CD4-positive, alpha-beta T cell treated with Interleukin-1 beta for 1 hour (primary cell): ENCODE results near the gene NFATC1.
A peak's percentile ranks its signal among the peaks of the same experiment; 100 is the strongest.

Experiments
- DNase-seq, 2 donors: peaks; one replicate each; pipeline ENCODE4 v3.0.0-alpha.2; 2020 to 2022

Gene NFATC1

GRCh38 chr18:79511271-79511670 lies 115.5 kb downstream of the NFATC1 start:
- DNase-seq: no peak

- no peak for DNase-seq
Observed at GRCh38 chr18:79511671-79512301, 116.1 kb downstream of the NFATC1 start.

DNA sequence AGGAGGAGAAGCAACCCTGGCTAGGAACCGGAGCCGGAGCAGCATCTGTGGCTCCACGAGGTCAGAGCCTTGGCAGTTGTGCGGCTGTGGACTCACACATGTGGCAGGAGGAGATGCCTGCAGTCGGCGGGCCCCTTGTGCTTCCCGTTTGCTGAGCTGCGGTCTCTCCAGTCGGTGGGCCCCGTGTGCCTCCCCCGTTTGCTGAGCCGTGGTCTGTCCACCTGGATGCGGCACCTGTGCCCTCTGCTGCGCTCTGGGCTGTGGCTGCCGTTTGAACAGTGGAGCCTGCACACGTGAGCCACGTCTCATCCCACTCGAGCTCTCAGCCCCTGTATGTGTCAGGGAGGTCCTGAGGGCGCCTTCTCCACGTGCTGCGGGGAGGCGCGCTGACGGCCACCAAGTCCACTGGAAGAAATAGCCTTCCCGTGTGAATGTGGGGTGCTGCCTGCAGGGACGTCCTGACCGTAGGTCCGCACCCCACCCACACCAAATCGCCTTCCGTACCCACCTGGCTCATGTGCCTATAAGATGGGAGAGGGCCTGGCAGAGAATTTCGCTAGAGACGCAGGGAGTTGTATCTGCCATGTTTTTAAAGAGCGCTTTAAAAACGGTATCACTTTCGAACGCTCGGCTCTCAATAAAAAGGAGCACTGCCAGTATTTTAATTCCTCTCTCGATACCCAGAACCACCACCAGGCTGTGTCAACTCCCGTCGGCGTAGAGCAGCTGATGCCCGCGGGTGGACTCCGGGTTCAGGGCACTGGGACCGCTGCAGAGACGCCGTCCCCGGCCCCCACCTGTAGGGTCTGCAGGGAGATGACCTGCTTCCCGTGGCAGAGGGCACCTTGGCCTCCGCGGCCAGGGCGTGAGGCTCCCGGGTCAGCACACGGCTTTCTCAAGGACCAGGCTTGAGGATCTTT lies 117.0 kb downstream of the NFATC1 start:
- no peak for DNase-seq

DNA sequence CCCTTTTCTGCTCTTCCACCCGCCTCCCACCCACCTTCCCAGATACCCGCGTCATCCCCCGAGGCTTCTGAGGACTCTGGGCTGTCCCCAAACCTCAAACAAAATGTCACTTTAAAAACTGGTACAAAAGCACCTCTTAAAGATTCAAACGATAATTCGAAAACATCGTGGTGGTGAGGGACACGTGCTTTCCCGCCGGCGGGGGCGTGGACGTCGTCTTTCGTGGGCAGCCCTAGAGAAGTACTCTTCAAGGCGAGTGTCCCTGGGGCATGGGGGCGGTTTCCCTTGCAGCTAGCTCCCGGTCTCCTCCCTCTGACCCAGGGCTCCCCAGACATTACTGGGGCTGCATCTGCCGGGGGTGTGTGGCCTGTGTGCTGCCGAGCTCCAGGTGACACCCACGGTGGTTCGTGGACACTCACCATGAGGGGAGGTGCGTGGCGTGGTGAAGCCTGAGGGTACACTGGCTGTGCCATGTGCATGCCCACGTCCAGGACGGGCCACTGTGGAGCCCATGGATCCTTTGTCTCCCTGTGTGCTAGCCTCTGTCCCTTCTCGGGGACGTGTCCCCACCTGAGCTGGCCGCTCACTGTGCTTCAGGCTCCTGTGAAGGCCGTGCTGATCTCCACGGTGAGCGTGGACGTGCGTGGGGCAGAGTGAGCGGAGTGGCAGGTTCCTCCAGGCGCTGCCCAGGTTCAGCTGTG lies 117.8 kb downstream of the NFATC1 start:
- no peak for DNase-seq

DNA sequence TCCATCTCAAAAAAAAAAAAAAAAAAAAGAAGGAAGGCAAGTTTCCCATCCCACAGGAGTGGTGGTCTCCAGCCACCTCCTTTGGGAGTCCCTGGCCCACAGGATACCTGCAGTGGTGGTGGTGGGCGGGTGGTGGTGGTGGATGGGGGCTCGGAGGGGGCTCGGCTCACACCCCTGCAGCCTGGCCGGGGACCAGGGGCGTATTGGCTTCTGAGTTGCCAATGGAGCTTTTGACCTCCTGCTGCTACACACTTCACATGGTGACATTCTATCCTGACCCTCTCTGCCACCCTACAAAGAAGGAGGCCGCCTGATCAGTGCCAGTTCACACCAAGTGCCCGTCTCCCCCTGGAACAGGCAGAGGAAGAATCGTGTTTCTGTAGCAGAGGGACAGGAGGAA lies 119.6 kb downstream of the NFATC1 start:
- no peak for DNase-seq

GRCh38 chr18:79515944-79516351 lies 120.2 kb downstream of the NFATC1 start:
- no peak for DNase-seq

DNA sequence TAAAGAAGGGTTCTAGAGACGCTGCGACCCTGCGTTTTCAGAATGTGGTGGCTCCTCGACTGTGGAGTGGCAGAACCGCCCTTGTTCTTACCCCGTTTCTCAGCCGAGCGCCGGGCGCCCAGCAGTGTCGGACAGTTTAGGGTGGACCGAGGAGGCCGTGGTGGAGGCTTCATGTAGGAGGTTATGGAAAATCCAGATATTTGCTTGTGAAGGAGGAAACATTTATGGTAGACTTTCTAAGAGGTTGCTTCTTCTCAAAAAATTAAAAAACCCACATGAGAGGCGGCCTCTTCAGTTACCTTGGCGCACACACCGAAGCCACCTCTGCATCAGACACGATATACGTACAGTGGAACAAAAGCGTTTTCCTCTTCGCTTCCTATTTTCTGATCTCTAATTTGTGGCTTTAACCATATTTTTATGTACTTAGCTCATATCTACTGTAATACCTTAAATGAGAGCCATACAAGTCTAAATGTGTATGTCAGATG lies 120.8 kb downstream of the NFATC1 start:
- peak; percentile 23 to 29 for DNase-seq

GRCh38 chr18:79517341-79517740 lies 121.6 kb downstream of the NFATC1 start:
- DNase-seq: peak in 1 of 2 donors; percentile 43

- no peak for DNase-seq
Observed at GRCh38 chr18:79518028-79518682, 122.4 kb downstream of the NFATC1 start.

- DNase-seq: no peak
Observed at GRCh38 chr18:79518683-79519128, 123.0 kb downstream of the NFATC1 start.

GRCh38 chr18:79519751-79520477 lies 124.2 kb downstream of the NFATC1 start:
- peak; percentile 32 to 48 for DNase-seq

DNA sequence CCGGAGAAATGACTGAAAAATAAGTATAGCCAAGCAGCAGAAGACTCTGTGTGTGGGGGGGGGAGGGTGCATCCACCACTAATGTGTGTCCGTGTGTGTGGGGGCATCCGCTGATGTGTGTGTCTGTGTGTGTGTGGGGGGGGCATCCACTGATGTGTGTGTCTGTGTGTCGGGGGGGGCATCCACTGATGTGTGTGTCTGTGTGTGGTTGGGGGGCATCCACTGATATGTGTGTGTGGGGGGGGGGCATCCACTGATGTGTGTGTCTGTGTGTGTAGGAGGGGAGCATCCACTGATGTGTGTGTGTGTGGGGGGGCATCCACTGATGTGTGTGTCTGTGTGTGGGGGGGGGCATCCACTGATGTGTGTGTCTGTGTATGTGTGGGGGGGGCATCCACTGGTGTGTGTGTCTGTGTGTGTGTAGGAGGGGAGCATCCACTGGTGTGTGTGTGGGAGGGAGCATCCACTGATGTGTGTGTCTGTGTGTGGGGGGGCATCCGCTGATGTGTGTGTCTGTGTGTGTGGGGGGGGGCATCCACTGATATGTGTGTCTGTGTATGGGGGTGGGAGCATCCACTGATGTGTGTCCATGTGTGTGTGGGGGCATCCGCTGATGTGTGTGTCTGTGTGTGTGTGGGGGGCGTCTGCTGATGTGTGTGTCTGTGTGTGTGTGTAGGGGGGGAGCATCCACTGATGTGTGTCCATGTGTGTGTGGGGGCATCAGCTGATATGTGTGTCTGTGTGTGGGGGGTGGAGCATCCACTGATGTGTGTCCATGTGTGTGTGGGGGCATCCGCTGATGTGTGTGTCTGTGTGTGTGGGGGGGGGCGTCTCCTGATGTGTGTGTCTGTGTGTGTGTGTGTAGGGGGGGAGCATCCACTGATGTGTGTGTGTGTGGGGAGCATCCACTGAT lies 125.0 kb downstream of the NFATC1 start:
- no peak for DNase-seq

DNA sequence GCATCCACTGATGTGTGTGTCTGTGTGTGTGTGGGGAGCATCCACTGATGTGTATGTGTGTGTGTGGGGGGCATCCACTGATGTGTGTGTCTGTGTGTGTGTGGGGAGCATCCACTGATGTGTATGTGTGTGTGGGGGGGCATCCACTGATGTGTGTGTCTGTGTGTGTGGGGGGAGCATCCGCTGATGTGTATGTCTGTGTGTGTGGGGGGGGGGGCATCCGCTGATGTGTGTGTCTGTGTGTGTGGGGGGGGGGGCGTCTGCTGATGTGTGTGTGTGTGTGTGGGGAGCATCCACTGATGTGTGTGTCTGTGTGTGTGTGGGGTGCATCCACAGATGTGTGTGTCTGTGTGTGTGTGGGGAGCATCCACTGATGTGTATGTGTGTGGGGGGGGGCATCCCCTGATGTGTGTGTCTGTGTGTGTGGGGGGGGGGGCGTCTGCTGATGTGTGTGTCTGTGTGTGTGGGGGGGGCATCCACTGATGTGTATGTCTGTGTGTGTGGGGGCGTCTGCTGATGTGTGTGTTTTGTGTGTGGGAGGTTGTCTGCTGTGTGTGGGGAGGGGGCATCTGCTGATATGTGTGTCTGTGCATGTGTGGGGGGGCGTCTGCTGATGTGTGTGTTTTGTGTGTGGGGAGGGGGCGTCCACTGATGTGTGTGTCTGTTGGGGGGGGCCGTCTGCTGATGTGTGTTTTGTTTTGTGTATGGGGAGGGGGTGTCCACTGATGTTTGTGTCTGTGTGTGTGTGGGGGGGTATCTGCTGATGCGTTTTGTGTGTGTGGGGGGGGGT lies 125.9 kb downstream of the NFATC1 start:
- no peak for DNase-seq

GRCh38 chr18:79522451-79523205 lies 126.9 kb downstream of the NFATC1 start:
- peak; percentile 63 for DNase-seq

DNA sequence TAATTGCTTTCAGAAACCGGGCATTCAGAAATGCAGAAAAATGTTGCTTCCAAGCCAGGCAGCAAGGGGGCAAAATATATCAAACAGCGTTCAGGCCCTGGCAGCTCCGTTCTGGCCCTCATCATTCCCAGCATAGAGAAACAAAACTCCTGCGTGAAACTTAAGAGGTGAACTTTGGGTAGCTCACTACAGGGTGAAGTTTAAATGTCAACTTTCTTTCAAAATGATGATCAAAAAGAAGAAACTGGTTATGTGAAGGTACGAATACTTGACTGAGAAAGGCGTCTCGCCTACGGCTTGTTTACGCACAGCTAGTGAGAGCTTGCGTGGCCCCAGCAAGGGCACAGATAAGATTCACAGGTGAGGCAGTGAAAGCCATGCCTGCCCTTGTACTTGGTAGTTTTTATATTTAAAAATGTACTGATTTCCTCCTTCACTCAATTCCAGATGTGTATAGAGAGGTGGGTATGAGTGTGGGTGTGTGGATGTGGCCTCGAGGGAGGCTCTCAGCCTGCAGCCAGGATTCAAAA lies 127.5 kb downstream of the NFATC1 start:
- peak; percentile 32 to 54 for DNase-seq

- peak; percentile 76 to 77 for DNase-seq
Observed at GRCh38 chr18:79523736-79524180, 128.0 kb downstream of the NFATC1 start.

DNA sequence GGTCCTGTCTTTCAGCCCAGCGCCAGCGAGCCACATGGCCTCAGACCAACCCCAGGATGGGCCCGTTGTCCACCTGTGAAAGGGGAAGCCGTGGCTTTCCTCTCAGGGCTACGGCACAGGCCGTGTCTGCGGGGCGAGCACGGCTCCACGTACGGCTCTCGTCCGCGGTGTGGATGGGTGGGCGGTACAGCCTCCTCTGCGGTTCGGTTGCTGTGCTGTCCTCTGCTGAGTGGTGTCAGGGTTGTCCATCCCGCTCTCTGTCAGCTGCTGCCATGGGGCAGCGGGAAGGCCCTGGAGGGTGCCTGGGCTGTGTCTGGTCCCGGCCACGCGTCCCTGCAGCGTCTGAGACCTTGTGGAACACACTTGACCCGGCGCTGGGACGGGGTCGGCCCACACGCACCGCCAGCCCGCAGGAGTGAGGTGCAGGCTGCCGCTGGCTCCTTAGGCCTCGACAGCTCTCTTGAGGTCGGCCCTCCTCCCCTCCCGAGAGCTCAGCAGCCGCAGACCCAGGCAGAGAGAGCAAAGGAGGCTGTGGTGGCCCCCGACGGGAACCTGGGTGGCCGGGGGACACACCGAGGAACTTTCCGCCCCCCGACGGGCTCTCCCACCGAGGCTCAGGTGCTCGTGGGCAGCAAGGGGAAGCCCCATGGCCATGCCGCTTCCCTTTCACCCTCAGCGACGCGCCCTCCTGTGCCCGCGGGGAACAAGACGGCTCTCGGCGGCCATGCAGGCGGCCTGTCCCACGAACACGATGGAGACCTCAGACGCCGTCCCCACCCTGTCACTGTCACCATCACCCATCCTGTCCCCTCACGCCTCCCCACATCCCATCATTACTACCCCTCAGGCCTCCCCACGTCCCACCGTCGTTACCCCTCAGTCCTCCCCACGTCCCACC lies 128.7 kb downstream of the NFATC1 start:
- DNase-seq: peak; percentile 47 to 55
